ENCODE results near the gene CBX4. TPM values are rescaled to one million over a fixed set of nuclear protein-coding genes. Genes with fewer than 3 reads are reported as not detected.

The CBX4 gene
- total and polyA plus RNA-seq, 2 of the 13 experiments (the other 11 are each of a cell fraction or from before 2014, with no cell fraction given), result 25.8 to 50.8 TPM

GRCh38 chr17:79798299-79799173 is 40.7 kb downstream of the CBX4 start (continued):
- TF ChIP-seq NONO (IDR thresholded peaks at IDR 0.05), result no peak
- no peak for TF ChIP-seq NONO (CRISPR knock-in tag; conservative IDR thresholded peaks at IDR 0.05)
- no peak for TF ChIP-seq ZFP62 (CRISPR knock-in tag; IDR thresholded peaks at IDR 0.05)
- peak; percentile 18; the same call in 1 of the 2 replicates for TF ChIP-seq ZNF343 (CRISPR knock-in tag; IDR thresholded peaks at IDR 0.05)
- no peak for TF ChIP-seq ZBTB10 (CRISPR knock-in tag; IDR thresholded peaks at IDR 0.05; ENCODE audit: borderline replicate concordance)
- no peak for TF ChIP-seq HDAC6 (IDR thresholded peaks at IDR 0.05; ENCODE audit: low read depth, low read length)
- no peak for TF ChIP-seq ZKSCAN1 (IDR thresholded peaks at IDR 0.05; ENCODE audit: low read length)
- TF ChIP-seq, protein P1, sequence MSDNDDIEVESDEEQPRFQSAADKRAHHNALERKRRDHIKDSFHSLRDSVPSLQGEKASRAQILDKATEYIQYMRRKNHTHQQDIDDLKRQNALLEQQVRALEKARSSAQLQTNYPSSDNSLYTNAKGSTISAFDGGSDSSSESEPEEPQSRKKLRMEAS (IDR thresholded peaks at IDR 0.05), result peak; percentile 70
- TF ChIP-seq ZNF33A (CRISPR knock-in tag; IDR thresholded peaks at IDR 0.05; ENCODE audit: borderline replicate concordance), result no peak
- peak; percentile 75; the same call in 1 of the 2 replicates for TF ChIP-seq AKAP8 (CRISPR knock-in tag; IDR thresholded peaks at IDR 0.05)
- TF ChIP-seq ZNF180 (CRISPR knock-in tag; IDR thresholded peaks at IDR 0.05; ENCODE audit: borderline replicate concordance, low read depth), result no peak
- TF ChIP-seq MED1 (CRISPR knock-in tag; IDR thresholded peaks at IDR 0.05), result no peak
- no peak for TF ChIP-seq JARID2 (CRISPR knock-in tag; IDR thresholded peaks at IDR 0.05; ENCODE audit: insufficient replicate concordance)
- TF ChIP-seq BRF2 (CRISPR knock-in tag; IDR thresholded peaks at IDR 0.05), result no peak
- TF ChIP-seq NRL (CRISPR knock-in tag; IDR thresholded peaks at IDR 0.05; ENCODE audit: borderline replicate concordance), result peak; percentile 14; the same call in 1 of the 2 replicates
- no peak for TF ChIP-seq MTF1 (CRISPR knock-in tag; IDR thresholded peaks at IDR 0.05)
- TF ChIP-seq CBX2 (IDR thresholded peaks at IDR 0.05; ENCODE audit: low read depth, low read length), result peak; percentile 84; the same call in 1 of the 2 replicates
- TF ChIP-seq CBX2 (CRISPR knock-in tag; IDR thresholded peaks at IDR 0.05; ENCODE audit: low read depth), result 0 out of 2 replicates have a peak, but pooled peaks have one; percentile 10
- TF ChIP-seq ZNF547 (CRISPR knock-in tag; IDR thresholded peaks at IDR 0.05), result peak; percentile 75
- TF ChIP-seq ZNF205 (CRISPR knock-in tag; IDR thresholded peaks at IDR 0.05), result no peak
- TF ChIP-seq ZNF256 (CRISPR knock-in tag; conservative IDR thresholded peaks at IDR 0.05), result 0 out of 2 replicates have a peak, but pooled peaks have one; percentile 33
- TF ChIP-seq ZNF552 (CRISPR knock-in tag; IDR thresholded peaks at IDR 0.05; ENCODE audit: borderline replicate concordance), result no peak
- no peak for TF ChIP-seq ZNF580 (CRISPR knock-in tag; IDR thresholded peaks at IDR 0.05; ENCODE audit: borderline replicate concordance, low read depth)
- TF ChIP-seq ZNF737 (CRISPR knock-in tag; IDR thresholded peaks at IDR 0.05; ENCODE audit: borderline replicate concordance), result no peak
- TF ChIP-seq SOX13 (IDR thresholded peaks at IDR 0.05), result 0 out of 2 replicates have a peak, but pooled peaks have one; percentile 15
- TF ChIP-seq SOX13 (CRISPR knock-in tag; conservative IDR thresholded peaks at IDR 0.05 in 1 of 2, IDR thresholded peaks at IDR 0.05 in 1 of 2), result no peak
- no peak for TF ChIP-seq ZNF431 (CRISPR knock-in tag; IDR thresholded peaks at IDR 0.05; ENCODE audit: borderline replicate concordance, low read depth)
